Heart left ventricle (tissue), 13 donors: ENCODE results near the gene ATF4.

Source experiments
- POLR2A ChIP-seq, 2 donors: fragments of 450-650 bp; IDR thresholded peaks; one replicate each; pipeline ENCODE4 v1.6.1; 2017; ENCODE audit warnings: antibody characterized with exemption in 2 of 2, mild to moderate bottlenecking in 2 of 2, moderate library complexity in 2 of 2
- TF ChIP-seq, protein P1 (sequence below), 12 donors: fragments of 200-600 bp; sonication (generic) in 4 of 12; IDR thresholded peaks; one replicate each; pipeline versions ENCODE4 v1.5.0 to v1.8.0; 2018 to 2022; ENCODE audit warnings: antibody characterized with exemption in 12 of 12, mild to moderate bottlenecking in 5 of 12
- donor health status: ischemic (EF 13 %, LVEDD 7.1; RV severe dilation, severe dysfunction).
- donor health status: DM: no; HTN: yes; CAD: no.
- donor health status: DM: no; HTN: no; CAD: no.
- donor health status: ischemic (EF 25% LVEDD 6.9; RV normal size, moderate dysfunction).
- donor health status: ischemic (EF 25% LVEDD 5.7; RV mildly dilated, moderate dysfunction).
- donor health status: ischemic (EF 35%, LVEDD 5.7; RV mildly dilated, moderate dysfunction).
- donor health status: nonischemic (EF 11% LVEDD 7.7; RV severe dilation, severe dysfunction).
- donor health status: DM: yes; HTN: yes; CAD: no.
- donor health status: PGD.
- donor health status: ischemic (EF 29% LVEDD 5.4; RV normal size, mild dysfunction).
- donor health status: nonischemic (EF 23%, LVEDD 6.1; RV moderate dilation, normal function).

DNA sequence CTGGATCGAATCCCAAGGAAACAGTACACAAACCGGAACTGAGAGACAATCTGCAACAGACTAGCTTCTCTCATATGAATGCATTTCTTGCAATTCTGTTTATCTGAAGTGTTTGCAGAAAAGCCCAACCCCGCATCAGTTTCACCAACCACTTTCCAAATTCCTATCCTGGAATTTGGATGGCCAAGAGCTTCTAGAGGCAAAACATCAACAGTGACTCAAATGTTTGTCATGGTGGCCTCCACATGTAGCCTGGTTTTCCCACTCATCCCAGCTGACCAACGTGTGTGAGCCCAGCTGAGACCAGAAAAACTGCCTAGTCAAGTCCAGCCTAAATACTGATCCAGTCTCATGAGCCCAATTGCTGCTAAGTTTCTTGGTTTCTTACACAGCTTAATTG lies 26.6 kb upstream of the ATF4 start:
- TF ChIP-seq, protein P1, sequence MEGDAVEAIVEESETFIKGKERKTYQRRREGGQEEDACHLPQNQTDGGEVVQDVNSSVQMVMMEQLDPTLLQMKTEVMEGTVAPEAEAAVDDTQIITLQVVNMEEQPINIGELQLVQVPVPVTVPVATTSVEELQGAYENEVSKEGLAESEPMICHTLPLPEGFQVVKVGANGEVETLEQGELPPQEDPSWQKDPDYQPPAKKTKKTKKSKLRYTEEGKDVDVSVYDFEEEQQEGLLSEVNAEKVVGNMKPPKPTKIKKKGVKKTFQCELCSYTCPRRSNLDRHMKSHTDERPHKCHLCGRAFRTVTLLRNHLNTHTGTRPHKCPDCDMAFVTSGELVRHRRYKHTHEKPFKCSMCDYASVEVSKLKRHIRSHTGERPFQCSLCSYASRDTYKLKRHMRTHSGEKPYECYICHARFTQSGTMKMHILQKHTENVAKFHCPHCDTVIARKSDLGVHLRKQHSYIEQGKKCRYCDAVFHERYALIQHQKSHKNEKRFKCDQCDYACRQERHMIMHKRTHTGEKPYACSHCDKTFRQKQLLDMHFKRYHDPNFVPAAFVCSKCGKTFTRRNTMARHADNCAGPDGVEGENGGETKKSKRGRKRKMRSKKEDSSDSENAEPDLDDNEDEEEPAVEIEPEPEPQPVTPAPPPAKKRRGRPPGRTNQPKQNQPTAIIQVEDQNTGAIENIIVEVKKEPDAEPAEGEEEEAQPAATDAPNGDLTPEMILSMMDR (IDR thresholded peaks at IDR 0.05): no peak
- no peak for TF ChIP-seq POLR2A (IDR thresholded peaks at IDR 0.05)
